GM21381 (cell line): Measurements from ENCODE around the gene CCDC141.
"Not testable (repeated sequence)": the region's sequence is repeated elsewhere in the genome, so short reads cannot be mapped to it uniquely, and the experiment has no call there.

ENCODE experiments used
- ATAC-seq: cut with Tn5 transposase; IDR thresholded peaks from one replicate; pipeline ENCODE4 v1.9.1; 2021; ENCODE audit warnings: mild to moderate bottlenecking, moderate library complexity; ENCODE audit not compliant: unreplicated experiment

CCDC141 gene, protein sequence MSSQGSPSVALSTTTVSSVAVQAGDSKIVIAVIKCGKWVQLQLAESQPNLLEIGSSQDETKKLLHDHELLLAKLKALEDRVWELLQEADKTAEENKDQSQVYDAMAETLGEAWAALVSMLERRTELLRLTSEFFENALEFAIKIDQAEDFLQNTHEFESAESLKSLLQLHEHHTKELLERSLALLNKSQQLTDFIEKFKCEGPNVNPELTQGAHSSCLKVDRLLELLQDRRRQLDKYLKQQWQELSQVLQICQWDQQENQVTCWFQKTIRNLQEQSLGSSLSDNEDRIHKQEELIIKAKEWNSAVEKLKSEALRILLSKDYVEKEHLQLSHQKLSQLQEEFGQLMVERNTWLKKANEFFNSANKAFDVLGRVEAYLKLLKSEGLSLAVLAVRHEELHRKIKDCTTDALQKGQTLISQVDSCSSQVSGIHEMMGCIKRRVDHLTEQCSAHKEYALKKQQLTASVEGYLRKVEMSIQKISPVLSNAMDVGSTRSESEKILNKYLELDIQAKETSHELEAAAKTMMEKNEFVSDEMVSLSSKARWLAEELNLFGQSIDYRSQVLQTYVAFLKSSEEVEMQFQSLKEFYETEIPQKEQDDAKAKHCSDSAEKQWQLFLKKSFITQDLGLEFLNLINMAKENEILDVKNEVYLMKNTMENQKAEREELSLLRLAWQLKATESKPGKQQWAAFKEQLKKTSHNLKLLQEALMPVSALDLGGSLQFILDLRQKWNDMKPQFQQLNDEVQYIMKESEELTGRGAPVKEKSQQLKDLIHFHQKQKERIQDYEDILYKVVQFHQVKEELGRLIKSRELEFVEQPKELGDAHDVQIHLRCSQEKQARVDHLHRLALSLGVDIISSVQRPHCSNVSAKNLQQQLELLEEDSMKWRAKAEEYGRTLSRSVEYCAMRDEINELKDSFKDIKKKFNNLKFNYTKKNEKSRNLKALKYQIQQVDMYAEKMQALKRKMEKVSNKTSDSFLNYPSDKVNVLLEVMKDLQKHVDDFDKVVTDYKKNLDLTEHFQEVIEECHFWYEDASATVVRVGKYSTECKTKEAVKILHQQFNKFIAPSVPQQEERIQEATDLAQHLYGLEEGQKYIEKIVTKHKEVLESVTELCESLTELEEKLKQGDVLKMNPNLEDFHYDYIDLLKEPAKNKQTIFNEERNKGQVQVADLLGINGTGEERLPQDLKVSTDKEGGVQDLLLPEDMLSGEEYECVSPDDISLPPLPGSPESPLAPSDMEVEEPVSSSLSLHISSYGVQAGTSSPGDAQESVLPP (N-terminal part only)

DNA sequence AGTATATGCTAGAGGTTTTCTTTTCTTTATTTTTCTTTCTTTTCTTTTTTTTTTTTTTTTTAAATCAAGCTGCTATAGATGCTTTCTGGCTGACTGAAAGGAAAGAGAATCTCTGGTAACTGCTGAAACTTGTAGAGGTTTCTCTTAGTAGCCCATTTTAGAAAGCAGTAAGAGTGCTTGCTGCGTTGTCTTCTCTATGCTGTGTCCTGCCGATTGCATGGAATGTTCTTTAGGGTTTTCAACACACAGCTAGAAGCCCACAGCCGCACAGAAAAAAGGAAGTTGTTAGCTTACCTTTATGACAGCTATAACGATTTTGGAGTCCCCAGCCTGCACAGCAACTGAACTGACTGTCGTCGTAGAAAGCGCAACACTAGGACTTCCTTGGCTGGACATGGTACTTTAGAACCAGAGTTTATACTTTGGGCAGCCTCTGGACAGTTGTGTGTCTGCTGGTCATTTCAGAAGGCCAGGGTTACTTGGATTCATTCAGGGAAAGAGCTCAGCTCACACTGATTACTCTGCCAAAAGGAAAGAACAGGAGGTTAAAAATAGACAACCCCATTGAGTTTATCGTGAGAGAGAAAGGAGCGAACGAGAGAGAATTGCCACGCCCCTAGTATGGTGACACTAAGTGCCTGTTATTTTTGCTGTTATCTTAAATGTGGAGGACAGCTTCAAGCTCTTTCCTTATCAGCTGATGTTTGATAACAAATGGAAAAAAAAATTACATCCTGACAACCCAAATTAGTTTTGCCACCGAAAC lies at the start of gene CCDC141:
TSS of gene CCDC141 (minus strand) at position 592 of the 766 bp plus-strand sequence. CDS start at position 396, 196 bp downstream.
- ATAC-seq: peak; percentile 52

DNA sequence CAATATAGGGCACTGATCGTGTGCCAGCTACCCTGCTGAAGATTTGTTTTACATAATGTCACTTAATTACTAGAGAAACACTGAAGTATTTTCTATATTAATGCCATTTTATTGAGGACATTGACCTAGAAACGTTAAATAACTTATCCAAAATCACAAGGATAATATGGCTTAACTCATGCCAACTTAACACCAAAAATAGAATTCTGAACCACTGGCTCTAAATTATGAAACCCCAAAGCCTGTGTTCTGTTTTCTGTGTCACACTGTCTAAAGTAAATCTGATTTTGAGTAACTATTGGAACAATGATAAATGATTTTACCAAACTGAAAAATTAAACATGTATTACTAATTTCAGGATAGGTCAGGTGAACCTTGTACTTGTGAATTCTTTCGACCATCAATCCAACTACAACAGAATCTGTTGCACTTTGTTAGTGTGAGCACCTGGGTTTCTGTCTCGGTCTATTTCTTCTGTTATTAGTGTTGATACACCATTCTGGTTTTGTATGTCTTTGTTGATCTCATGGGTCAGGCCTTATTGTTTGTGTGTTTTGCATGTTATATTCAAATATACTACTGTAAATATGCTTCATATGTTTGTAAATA lies 48.2 kb upstream of the CCDC141 start:
- no peak for ATAC-seq

DNA sequence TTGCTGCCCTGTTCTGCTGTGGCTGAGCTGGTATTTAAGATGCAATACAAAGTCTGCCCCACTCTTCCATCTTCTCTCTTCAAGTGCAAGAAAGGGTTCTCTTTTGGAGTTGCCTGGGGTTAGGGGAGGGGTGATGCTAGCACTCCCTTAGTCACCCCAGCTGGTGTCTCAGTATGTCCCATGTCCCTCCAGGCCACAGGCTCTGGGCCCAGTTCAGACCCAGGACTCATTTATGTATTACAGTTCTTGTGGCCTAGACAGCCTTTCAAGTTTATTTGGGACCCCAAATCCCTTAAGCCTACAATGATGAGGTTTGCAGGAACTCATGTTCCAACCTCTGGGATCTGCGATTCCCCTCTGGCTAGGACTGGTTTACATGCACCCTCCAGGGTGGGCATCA lies 47.2 kb upstream of the CCDC141 start:
- ATAC-seq: no peak

DNA sequence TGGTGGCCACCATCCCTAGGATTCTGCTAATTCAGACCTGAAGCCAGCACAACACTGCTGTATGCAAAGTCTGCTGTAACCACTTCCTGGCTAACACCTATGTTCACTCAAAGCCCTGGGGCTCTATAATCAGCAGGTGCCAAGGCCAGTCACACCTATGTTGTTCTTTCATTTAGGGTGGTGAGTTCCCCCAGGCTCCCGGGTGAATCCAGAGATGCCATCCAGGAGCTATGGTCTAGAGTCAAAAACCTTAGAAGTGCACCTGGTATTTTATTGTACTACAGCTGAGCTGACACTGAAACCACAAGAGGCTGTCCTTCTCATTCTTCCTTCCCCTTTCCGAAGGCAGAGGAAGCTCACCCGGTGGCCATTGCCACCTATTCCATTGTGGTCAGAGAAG lies 46.2 kb upstream of the CCDC141 start:
- peak; percentile 99 for ATAC-seq

DNA sequence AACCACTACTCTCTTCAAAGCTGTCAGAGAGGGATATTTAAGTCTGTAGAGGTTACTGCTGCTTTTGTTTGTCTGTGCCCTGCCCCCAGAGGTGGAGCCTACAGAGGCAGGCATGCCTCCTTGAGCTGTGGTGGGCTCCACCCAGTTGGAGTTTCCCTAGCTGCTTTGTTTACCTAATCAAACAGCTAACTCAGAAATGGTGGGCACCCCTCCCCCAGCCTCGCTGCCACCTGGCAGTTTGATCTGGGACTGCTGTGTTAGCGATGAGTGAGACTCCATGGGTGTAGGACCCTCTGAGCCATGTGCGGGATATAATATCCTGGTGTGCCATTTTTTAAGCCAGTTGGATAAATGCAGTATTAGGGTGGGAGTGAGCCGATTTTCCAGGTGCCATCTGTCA lies 43.0 kb upstream of the CCDC141 start:
- not testable (repeated sequence) for ATAC-seq

DNA sequence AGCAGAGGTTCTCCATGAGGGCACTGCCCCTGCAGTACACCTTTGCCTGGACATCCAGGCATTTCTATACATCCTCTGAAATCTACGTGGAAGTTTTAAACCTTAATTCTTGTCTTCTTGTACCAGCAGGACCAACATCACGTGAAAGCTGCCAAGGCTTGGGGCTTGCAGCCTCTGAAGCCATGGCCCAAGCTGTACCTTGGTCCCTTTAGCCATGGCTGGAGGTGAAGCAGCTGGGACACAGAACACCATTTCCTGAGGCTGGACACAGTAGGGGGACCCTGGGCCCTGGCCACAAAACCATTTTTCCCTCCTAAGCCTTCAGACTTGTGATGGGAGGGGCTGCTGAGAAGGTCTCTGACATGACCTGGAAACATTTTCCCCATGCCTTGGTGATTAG lies 32.8 kb upstream of the CCDC141 start:
- ATAC-seq: no peak

DNA sequence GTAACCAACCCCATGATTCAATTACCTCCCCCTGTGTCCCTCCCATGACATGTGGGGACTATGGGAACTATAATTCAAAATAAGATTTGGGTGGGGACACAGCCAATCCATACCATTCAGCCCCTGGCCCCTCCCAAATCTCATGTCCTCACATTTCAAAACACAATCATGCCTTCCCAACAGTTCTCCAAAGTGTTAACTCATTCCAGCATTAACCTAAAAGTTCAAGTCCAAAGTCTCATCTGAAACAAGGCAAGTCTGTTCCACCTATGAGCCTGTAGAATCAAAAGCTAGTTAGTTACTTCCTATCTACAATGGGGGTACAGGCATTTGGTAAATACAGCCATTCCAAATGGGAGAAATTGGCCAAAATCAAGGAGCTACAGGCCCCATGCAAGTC lies 32.0 kb upstream of the CCDC141 start:
- no peak for ATAC-seq

DNA sequence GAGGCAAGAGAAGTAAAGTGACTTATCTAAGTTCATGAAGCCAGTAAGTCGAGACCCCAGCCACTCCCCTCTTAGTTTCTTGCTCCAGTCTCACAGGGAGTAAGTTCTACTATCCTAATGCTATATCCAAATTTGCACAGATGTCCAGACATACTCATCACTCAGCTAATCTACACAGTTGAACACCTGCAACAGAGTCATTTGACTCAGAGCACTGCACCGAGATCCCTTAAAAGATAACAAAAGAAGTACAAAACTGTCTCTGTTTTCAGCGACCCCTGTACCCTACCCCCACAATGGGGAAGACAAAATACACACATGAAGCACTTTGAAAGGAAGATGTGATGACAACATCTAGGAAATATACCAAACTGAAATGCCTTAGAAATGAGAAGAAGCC lies 22.6 kb upstream of the CCDC141 start:
- no peak for ATAC-seq

DNA sequence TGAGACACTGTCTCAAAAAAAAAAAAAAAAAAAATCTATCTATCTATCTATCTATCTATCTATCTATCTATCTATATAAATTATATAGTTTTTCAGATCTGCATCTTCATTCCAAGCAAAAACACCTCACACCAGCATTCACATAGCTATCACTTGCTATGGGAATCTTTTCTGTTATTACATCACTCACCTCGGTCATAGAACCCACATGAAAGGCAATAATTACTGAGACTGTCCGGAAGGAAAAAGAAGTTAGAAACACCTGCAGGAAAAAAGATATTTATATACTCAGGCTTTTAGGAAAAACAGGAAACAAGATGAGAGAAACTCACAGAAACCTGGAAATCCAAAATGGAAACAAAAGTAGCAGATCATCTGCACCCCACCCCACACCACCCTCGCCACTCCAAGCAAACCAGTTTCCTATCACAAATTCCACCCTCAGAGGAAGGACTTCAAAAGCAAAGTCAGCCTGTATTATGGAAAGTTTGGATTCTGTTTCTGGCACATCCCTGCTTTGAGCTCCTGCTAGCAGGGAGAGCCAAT lies 21.9 kb upstream of the CCDC141 start:
- ATAC-seq: no peak

DNA sequence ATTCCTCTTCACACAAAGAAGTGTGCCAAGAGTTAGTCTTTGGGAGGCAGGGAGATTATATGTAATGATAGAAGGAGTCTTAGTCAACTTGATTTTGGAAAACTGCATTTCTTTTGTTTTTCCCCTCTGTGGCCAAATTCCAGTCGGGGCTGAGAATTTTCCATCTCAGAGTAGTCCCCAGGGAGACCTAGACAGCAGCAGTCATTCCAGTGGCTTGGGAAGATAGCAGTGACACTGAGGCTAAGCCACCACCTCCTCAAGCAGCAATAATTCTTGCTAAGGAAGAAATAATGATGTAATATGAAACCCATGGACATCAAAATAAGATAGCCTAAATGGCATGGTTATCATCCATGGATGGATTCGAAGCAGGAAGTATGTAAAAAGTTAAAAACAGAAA lies 21.0 kb upstream of the CCDC141 start:
- no peak for ATAC-seq

DNA sequence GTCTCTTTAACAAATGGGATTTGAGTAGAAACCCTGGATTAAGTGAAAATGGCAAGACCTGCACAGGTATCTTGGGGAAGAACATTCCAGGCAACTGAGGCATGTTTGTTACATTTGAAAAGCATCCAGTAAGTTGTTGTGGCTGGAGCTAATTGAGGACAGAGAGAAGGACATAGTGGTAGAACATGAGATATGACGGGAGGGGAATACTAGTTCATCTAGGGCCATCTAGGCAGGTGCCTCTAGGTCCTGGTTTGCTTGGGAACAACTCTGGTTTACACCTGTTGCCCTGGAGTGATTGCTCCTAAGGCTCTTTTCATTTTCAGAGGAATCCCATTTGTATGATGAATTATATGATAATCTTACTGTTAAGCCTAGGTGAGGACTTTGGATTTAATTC lies 19.7 kb upstream of the CCDC141 start:
- no peak for ATAC-seq

DNA sequence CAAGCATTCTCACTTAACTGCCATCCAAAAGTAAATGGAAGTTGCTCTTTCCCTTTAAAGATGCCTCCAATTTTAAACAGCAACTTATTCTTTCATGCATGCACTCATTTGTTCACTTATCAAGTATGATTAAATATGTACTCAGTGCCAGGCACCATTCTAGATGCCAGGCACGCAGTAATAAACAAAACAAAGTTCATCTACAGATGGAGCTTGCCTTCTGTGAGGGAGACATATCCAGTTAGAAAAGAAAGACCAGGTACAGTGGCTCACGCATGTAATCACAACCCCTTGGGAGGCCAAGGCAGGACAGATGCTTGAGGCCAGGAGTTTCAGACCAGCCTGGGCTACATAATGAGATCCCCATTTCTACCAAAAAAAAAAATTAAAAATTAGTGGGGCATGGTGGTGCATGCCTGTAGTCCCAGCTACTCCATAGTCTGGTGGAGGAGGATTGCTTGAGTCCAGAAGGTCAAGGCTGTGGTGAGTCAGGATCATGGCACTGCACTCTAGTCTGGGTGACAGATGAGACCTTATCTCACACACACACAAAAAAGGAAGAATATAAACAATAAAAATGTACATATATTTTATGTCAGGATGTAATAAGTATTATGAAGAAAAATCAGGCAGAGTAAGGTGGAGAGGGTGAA lies 19.2 kb upstream of the CCDC141 start:
- ATAC-seq: no peak

DNA sequence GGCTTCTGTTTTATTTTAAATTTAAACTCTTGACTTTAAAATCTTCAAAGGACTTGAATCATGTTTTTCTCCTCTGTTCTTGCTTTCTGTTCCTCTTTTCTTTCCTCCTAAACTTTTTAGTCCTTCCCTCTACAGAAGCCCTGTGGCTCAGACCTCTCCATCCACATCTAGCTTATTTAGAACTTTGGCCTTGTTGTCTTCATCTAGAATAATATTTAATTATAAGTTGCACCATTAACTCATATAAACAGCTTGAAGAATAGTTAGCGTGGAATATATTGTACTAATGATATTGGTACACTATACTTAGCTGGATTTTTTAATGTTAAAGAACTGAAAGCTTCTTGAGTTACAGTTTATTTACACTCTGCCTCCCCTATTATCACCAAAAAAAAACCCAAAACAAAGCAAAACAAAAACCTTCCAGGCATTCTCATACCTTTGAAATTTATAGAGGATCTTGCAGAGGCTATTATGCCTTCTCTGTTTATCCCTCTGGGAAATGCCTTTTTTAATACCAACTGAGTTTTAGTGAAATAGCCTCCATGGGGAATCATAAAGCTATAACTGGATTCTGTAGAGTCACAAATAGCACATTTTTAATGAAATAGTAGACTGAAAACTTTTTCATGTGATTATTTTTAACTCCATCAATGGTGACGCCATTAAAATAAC lies 9.2 kb upstream of the CCDC141 start:
- ATAC-seq: peak; percentile 86

DNA sequence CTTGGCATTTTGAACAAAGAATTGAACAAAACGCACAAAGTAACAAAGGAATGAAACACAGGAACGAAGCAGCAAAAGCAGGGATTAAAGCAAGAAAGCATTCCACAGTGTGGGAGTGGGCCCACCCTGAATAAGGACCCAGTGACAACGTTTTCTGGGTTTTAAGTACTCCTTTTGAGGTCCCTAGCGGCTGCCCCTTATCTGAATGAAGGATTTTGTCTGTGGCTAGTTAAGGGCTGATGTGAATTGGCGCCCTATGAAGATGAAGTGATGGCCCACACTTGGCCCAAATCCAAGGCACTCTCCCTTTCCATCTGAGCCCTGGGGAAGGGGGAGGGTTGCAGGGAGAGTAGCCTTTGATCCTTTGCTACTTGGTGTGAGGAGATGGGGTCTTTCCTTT lies 7.8 kb upstream of the CCDC141 start:
- no peak for ATAC-seq

DNA sequence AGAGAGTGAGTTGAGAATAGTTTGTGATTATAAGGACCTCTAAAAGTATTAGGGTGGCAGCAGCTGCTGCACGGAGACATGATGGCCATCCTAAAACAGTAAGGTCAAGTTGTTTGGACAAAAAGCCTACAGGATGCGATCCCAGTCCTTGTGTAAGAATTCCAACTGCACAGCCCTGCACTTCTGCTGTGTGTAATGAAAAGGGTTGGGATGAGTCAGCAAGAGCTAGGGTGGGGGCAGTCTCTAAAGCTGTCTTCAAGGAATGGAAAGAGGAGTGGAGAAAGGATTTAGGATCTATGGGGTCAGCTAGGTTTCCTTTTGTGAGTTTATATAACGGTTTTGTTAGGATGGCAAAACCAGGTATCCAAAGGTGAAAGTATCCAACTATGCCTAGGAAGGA lies 3.6 kb upstream of the CCDC141 start:
- not testable (repeated sequence) for ATAC-seq

DNA sequence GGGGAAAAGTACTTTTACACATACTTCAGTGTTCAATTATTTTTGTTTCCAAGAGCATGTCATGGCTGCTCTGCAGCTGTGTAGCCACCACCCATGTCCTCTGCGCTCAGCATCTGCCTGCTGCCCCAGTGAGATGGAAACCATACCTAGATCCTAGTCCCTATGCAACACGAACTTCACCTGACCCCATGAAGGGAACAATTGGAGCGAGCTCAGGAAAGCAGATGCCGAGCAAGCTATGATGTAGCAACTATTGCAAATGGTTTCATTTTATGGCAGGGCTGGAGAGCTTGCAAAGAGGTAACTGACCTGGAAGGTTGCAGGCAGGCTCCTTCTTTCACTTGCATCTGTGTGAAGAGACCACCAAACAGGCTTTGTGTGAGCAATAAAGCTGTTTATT lies 1.3 kb upstream of the CCDC141 start:
- ATAC-seq: no peak

DNA sequence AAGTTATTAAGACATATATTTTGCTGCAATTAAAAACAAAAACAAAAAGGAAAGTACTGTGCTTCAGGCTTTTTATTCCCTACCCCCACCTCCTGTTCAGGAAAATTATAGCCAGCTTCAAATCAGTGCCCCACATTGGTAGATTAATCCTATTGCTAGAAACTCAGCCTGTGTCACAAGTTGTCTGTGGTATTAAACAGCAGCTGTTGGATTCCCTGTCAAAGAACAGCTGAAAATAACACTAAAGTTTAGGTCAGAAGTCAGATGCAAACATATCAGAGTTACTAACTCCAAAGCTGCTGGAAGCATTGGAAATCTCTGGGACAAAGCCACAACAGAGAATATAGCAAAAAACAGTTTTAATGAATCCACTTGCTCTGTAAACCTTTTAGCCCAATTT lies 818 bp upstream of the CCDC141 start:
- ATAC-seq: no peak

DNA sequence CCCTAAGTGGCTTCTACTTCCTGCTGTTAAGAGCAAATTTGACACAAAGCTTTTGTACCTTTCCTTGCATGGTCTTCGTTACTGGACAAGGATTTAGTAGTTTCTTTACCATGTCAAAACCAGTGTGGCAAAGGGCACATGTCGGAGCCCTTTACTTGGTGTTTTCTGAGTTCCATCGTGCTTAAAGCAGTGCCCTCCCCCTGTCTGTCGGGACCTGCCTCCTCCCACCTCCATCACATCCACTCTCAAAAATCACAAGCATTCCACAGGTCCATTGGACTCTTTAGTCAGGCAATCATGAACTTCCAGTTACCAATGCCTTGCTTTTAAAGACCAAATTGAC lies 763 bp downstream of the CCDC141 start:
- ATAC-seq: peak; percentile 43

DNA sequence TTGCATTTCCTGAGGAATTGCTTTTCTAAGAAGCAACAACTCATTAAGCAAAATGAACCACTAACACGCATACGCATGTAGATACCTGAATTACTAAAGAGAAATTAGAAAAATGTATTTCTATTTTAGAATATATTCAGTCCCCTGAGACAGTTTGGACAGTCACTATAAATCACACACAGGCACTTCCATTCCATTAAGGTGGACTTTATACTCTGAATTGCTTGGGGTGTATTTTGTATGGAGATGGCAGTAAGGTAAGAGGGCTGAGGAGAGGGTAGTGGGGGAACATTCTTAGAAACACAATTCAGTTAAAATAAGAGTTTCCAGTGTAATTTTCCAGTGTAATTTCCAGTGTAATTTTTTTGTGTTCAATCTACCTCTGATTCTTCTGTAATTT lies 1.8 kb downstream of the CCDC141 start:
- no peak for ATAC-seq
